Central memory CD8-positive, alpha-beta T cell (primary cell): ENCODE results near the gene GRAMD2A.

Experiments
- ATAC-seq: fragments of 150-1000 bp; cut with Tn5 transposase; replicated peaks from 2 replicates; pipeline ENCODE4 v1.10.0; 2022; ENCODE audit warnings: mild to moderate bottlenecking, moderate FRiP score, moderate number of reproducible peaks; ENCODE audit not compliant: poor library complexity, severe bottlenecking; ENCODE audit errors: extremely low read depth
- DNase-seq, 2 donors: peaks; one replicate each; pipeline ENCODE4 v3.0.0; 2021; ENCODE audit warnings: low spot score in 2 of 2
- H3K27ac Mint-ChIP-seq: one replicate; pipeline ENCODE4 v1.8.0; 2022; ENCODE audit warnings: low read depth, mild to moderate bottlenecking, moderate library complexity, mixed read lengths
- H3K27me3 Mint-ChIP-seq: one replicate; pipeline ENCODE4 v1.8.0; 2022; ENCODE audit warnings: mixed read lengths
- H3K36me3 Mint-ChIP-seq: one replicate; pipeline ENCODE4 v1.8.0; 2022; ENCODE audit warnings: mild to moderate bottlenecking, moderate library complexity, mixed read lengths; ENCODE audit not compliant: insufficient read depth
- H3K4me1 Mint-ChIP-seq: one replicate; pipeline ENCODE4 v1.8.0; 2022; ENCODE audit warnings: mixed read lengths
- H3K4me3 Mint-ChIP-seq: one replicate; pipeline ENCODE4 v1.8.0; 2022; ENCODE audit warnings: mild to moderate bottlenecking, moderate library complexity, mixed read lengths
- H3K9me3 Mint-ChIP-seq: one replicate; pipeline ENCODE4 v1.8.0; 2022; ENCODE audit warnings: mixed read lengths

The GRAMD2A gene

DNA sequence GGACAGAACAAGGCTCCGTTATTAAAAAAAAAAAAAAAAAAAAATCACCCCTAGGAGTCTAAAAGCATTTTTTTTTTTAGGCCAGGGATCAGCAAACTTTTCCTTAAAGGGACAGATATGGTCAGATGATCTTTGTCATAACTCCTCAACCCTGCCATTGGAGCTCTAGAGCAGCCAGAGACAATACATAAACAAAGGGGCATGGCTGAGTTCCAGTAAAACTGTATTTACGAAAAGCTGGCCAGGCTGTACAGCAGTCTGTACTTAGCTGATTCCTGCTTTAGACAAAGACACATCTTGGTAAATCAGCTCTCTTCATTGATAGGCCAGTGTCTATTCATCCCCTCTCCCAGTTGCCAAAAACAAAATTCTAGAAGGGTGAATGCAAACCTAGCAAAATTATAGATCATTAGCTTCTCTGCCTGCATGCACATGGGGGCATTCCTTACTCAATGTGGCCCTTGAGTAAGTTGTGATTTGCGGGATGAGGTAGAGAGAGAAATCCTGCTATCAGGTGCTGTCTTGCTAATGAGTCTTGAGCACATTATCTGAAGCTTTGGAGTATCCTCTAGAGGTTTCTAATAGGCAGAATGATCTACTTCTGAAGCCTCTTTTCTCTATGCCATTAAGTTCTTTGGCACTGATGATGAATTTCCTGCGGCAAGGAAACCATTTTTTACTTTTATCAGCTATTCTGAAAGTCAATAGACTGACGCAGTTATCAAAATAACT lies 44.2 kb downstream of the GRAMD2A start:
- Mint-ChIP-seq H3K36me3 (peaks cover 1% of the 10 kb centered on the region), H3K27me3 (no peaks in the 10 kb centered on the region), H3K4me3 (no peak overlapping the region), H3K27ac (no peak overlapping the region), H3K4me1 (peaks cover 5% of the 10 kb centered on the region), H3K9me3 (no peaks in the 10 kb centered on the region)
- ATAC-seq (no peak), DNase-seq (no peak)

- Mint-ChIP-seq H3K36me3 (peaks cover 1% of the 10 kb centered on the region), H3K27ac (no peak overlapping the region), H3K4me3 (no peak overlapping the region), H3K4me1 (no peaks in the 10 kb centered on the region), H3K9me3 (no peaks in the 10 kb centered on the region), H3K27me3 (peaks cover 12% of the 10 kb centered on the region)
- DNase-seq, result no peak
- ATAC-seq, result no peak
These were observed 50.2 kb downstream of the GRAMD2A start for GRCh38 chr15:72147418-72147817.

DNA sequence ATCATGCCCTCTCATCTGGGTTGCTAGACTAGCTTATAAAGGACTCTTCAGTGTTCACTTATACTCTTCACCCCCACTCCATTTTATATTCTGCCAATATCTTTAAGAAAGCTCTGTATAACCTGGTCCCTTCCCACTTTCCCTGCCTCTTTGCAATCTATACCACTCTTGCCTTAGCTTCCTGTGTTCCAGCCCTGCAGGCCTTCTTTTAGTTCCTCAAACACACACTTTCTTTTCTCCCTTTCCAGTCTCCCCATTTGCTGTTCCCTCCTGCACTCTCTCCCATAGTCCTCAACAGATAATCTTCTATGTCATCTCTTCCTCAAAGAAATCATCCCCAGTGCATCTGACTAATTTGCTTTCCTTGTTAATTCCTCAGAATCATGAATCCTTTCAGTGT lies 50.7 kb downstream of the GRAMD2A start:
- Mint-ChIP-seq H3K27ac (no peak overlapping the region), H3K36me3 (peaks cover under 1% of the 10 kb centered on the region), H3K9me3 (no peaks in the 10 kb centered on the region), H3K4me3 (no peak overlapping the region), H3K27me3 (peaks cover 12% of the 10 kb centered on the region), H3K4me1 (no peaks in the 10 kb centered on the region)
- DNase-seq, result no peak
- ATAC-seq, result no peak

- no peaks in the 10 kb centered on the region for H3K4me1 Mint-ChIP-seq
- no peaks in the 10 kb centered on the region for H3K9me3 Mint-ChIP-seq
- peaks cover 12% of the 10 kb centered on the region for H3K27me3 Mint-ChIP-seq
- DNase-seq (no peak), ATAC-seq (no peak)
- H3K27ac Mint-ChIP-seq, result no peak overlapping the region
- no peaks in the 10 kb centered on the region for H3K36me3 Mint-ChIP-seq
- no peak overlapping the region for H3K4me3 Mint-ChIP-seq
These were observed 51.4 kb downstream of the GRAMD2A start for GRCh38 chr15:72146221-72146620.

DNA sequence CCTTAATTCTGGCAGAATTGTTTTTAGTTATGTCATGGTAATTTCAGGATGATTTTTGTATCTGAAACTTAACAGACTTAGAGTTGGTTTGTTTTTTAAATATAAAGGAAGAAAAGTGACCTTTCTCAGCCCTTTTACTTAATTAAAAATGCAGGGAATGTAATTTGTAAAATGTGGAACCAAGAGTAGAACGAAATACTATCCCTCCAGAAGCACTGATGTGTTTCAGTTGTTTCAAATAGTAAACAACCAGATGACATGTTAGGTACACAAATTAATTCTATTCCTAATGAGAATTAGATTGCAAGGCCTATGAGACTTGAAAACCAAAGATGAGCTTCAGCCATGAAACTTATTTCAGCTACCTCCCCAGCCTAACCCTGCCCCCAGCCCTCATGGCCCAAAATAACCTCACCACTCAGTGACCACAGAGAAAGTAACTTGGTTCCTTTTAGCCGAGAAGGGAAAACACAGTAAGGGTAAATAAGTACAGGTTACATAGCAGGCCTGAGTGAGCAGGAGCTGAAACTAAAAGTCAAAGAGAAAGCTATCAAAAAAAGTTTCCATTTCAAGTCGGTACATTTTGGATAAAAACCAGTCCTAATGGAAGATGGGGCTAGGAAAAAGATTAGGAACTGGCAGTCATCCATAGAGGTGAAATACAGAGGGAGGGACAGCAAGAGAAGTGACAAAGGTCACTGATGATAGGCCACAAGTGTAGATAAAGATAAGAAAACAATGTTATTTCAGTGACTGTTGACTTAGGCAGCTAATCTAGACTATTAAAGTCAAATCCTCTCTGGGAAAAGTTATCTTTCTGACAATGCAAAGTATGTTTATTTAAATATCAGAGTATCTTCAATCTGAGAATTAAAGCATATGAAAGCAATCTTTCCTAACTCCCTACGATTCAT lies 56.2 kb downstream of the GRAMD2A start:
- no peak for DNase-seq
- no peaks in the 10 kb centered on the region for H3K9me3 Mint-ChIP-seq
- H3K4me1 Mint-ChIP-seq, result no peaks in the 10 kb centered on the region
- no peaks in the 10 kb centered on the region for H3K36me3 Mint-ChIP-seq
- ATAC-seq, result no peak
- no peak overlapping the region for H3K27ac Mint-ChIP-seq
- H3K27me3 Mint-ChIP-seq, result peaks cover 8% of the 10 kb centered on the region
- no peak overlapping the region for H3K4me3 Mint-ChIP-seq

DNA sequence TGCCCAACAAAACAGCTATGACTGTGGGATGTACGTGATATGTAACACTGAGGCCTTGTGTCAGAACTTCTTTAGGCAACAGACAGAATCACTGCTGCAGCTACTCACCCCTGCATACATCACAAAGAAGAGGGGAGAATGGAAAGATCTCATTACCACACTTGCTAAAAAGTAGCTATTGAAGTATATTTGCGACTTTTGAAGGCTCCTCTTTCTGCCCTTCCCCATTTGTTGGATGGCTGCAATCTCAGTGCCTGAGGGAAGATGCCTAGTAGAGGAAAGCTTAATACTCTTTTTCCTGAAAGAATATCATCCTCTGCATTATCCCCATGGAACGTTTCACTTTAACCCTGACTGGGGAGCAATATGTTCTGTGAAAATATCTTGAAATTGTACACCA lies 57.5 kb downstream of the GRAMD2A start:
- H3K27ac Mint-ChIP-seq, result no peak overlapping the region
- ATAC-seq (no peak), DNase-seq (no peak)
- no peak overlapping the region for H3K4me3 Mint-ChIP-seq
- no peaks in the 10 kb centered on the region for H3K27me3 Mint-ChIP-seq
- no peaks in the 10 kb centered on the region for H3K4me1 Mint-ChIP-seq
- H3K9me3 Mint-ChIP-seq, result no peaks in the 10 kb centered on the region
- H3K36me3 Mint-ChIP-seq, result no peaks in the 10 kb centered on the region

- H3K36me3 Mint-ChIP-seq, result no peaks in the 10 kb centered on the region
These were observed 57.9 kb downstream of the GRAMD2A start for GRCh38 chr15:72139667-72140066.

DNA sequence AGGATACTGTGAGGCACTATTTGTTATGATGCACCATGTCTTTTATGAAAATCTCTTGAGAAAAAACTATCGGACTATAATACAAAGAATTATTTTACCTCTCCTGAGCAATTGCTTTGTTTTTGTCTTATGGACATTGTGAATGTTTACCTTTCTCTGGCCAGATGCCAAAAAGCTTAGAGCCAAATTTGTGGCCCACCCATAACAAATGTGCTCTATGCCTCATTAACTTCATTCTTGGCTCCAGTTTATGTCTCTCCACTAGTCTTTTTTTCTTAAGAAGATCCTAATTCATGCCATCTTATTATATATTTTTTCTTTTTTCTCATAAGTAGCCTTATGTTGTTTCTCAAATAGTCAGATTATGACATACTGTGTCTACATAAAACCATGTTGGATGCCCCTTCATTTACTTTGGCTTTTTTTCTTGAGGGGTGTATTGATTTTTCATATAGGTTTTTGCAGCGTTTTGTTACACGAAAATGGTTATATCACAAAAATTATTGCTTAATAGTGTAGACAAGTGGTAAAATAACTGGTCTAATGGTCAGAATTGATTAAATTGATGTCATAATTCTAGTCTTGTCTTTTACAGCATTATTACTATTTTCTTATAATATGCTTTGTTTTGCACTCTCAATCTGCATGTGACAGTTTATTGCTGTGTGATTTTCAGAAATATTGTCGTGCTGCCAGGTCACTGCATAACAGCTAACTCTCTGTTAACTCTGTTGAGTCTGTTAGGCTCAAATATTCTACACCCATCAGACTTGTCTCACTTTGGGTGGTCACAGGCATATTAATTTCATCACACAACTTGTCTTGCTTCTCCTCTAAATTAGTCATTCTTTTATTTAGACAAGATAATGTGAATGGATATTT lies 61.2 kb downstream of the GRAMD2A start:
- no peaks in the 10 kb centered on the region for H3K36me3 Mint-ChIP-seq
- no peak for DNase-seq
- H3K9me3 Mint-ChIP-seq, result no peaks in the 10 kb centered on the region
- H3K27ac Mint-ChIP-seq, result no peak overlapping the region
- no peak overlapping the region for H3K4me3 Mint-ChIP-seq
- no peaks in the 10 kb centered on the region for H3K27me3 Mint-ChIP-seq
- H3K4me1 Mint-ChIP-seq, result no peaks in the 10 kb centered on the region
- no peak for ATAC-seq

More at GRCh38 chr15:72139667-72140066, 57.9 kb downstream of the GRAMD2A start:
- no peak overlapping the region for H3K27ac Mint-ChIP-seq
- no peak overlapping the region for H3K4me3 Mint-ChIP-seq
- H3K27me3 Mint-ChIP-seq, result no peaks in the 10 kb centered on the region
- DNase-seq (no peak), ATAC-seq (no peak)
- H3K4me1 Mint-ChIP-seq, result no peaks in the 10 kb centered on the region
- H3K9me3 Mint-ChIP-seq, result no peaks in the 10 kb centered on the region

DNA sequence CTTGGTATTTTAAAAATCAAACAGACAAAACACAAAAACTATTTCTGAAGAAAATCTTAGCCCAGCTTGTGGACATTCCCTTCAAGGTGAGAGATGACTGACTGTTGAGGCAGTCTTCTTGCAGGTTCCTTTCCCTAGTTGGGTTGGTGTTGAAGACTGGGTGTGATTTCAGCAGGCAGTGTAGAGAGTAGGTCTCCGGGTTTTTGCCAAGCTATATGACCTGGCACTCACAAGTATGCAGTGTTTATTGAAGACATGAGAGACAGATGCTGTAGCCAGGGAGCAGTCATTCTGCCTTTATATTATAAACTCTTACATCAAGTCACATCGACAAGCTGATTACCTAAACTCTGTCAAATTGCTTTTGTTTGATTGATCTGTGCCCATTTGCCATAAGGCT lies 61.9 kb downstream of the GRAMD2A start:
- no peaks in the 10 kb centered on the region for H3K36me3 Mint-ChIP-seq
- H3K9me3 Mint-ChIP-seq, result no peaks in the 10 kb centered on the region
- H3K4me1 Mint-ChIP-seq, result no peaks in the 10 kb centered on the region
- no peak overlapping the region for H3K27ac Mint-ChIP-seq
- no peak overlapping the region for H3K4me3 Mint-ChIP-seq
- DNase-seq (no peak), ATAC-seq (no peak)
- no peaks in the 10 kb centered on the region for H3K27me3 Mint-ChIP-seq

DNA sequence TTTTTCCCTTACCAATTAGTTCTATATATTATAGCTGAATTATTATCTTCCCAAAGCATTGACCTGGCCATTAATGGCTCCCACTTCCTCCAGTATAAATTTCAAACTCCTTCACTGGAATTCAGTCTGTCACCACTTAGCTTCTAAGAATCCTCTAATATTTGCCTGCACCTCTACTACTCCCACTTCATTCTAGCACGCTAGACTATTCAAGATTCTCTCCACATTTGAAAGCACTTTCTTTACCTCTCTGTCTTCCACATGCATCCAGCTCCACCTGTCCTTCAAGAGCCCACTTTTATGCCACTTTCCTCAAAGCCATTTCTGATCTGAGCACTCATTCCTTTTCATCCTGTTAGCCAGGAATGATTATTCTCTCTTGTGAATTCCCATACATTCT lies 64.4 kb downstream of the GRAMD2A start:
- no peak for DNase-seq
- Mint-ChIP-seq H3K27ac (no peak overlapping the region), H3K4me1 (no peaks in the 10 kb centered on the region), H3K9me3 (no peaks in the 10 kb centered on the region), H3K4me3 (no peak overlapping the region), H3K27me3 (no peaks in the 10 kb centered on the region), H3K36me3 (no peaks in the 10 kb centered on the region)
- no peak for ATAC-seq

- H3K27ac Mint-ChIP-seq, result no peak overlapping the region
- H3K4me3 Mint-ChIP-seq, result no peak overlapping the region
- no peaks in the 10 kb centered on the region for H3K36me3 Mint-ChIP-seq
- no peaks in the 10 kb centered on the region for H3K9me3 Mint-ChIP-seq
- ATAC-seq (no peak), DNase-seq (no peak)
- no peaks in the 10 kb centered on the region for H3K27me3 Mint-ChIP-seq
- no peaks in the 10 kb centered on the region for H3K4me1 Mint-ChIP-seq
These were observed 65.7 kb downstream of the GRAMD2A start for GRCh38 chr15:72131922-72132321.

DNA sequence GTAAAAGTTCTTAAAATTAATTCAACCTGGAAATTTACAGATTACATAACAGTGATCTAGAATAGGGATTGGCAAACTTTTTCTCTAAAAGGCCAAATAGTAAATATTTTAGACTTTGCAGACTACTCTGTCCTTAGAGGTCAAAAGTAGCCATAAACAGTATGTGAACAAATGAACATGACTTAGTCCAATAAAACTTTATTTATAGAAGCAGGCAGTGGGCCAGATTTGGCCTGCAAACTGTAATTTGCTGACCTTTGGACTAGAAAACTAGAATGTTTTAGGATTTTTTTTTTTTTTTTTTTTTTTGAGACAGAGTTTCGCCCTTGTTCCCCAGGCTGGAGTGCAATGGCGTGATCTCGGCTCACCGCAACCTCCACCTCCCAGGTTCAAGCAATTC lies 67.3 kb downstream of the GRAMD2A start:
- ATAC-seq (no peak), DNase-seq (no peak)
- no peak overlapping the region for H3K4me3 Mint-ChIP-seq
- no peaks in the 10 kb centered on the region for H3K36me3 Mint-ChIP-seq
- no peaks in the 10 kb centered on the region for H3K4me1 Mint-ChIP-seq
- H3K9me3 Mint-ChIP-seq, result no peaks in the 10 kb centered on the region
- H3K27me3 Mint-ChIP-seq, result no peaks in the 10 kb centered on the region
- no peak overlapping the region for H3K27ac Mint-ChIP-seq
